ENCODE data around the gene NECTIN1.

Gene NECTIN1

DNA sequence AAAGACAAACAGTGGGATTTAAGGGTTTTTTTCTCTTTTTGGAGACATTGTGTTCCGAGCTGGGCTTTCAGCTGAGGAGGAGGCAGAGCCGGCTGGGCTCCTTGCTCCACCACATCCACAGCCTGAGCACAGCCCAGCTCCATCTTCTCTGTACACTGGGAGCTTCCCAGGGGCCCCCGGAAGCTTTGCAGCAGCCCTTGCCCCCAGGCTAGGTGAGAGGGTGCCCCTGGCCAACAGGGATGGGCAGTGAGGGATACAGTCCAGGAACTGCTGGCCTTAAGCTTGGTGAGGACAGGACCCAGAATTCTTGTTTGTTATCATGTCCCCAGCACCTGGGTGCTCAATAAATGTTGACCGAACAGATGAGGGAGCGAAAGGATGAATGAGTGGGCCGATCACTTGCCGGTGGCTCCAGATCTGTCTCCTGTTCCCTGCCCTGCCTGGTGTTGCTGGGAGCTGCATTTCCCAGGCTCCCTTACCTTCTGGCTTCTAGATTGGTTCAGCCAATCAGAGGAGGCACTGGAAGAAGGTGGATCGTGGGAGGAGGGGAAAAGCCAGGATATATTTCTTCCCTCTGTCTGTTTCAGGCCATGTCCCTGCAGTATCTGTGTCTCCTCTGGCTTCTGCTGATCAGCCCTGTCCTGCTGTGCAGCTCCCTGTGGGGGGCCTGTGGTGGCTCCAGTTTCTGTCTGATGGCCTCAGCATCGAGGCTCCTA is 26.5 kb upstream of the NECTIN1 start:
- DNase-seq: no peak

DNA sequence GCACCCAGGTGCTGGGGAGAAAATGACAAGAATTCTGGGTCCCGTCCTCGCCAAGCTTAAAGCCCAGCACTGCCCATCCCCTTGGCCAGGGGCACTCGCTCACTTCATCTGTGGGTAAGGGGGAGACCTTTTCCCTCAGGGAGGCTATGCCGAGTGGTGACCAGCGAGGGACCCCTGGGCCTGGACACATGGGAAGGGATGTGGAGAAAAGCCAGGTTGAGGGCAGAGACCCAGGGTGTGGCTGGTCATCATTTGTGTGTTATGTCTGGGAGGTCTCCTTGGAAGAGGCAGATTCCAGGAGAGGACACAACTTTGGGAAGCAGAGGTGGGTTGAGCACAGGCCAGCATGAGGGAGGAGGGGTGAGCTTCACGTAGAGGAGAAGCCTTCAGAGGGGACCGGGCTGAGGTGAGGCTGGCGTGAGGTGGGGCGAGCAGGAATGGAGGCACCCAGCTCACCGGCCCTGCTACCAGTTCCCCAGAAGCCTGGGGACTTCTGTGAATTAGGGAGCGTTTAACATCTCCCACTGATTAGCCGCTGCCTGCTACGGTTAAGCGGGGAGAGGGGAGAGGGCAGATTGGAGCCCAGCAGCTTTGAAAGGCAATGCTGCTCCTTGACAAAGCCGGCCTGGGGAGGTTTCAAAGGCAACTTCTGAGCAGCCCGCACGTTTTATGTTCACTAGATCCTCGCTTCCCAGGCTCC is 25.8 kb upstream of the NECTIN1 start:
- DNase-seq: no peak

- DNase-seq: no peak
These were observed 25.2 kb upstream of the NECTIN1 start for GRCh38 chr11:119754199-119754598.

DNA sequence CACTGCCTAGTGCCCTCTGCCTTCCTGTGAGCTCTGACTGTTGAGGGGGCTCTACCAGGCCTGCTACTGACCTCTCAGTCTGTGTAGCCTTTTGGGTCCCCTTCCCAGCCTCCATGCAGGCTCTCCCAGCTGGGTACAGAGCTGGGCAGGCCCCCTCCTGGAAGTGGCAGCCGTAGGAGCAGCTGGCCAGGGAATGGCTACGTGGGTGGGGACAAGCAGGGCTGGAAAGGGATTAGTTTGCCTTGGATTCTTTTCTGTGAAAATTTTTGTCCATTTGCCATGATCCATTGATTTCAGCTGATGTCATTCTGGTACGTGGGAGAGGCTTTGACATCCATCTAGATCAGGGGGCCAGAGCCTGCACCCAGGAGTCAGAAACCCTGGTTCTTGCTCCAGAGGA is 23.9 kb upstream of the NECTIN1 start:
- DNase-seq: no peak

DNA sequence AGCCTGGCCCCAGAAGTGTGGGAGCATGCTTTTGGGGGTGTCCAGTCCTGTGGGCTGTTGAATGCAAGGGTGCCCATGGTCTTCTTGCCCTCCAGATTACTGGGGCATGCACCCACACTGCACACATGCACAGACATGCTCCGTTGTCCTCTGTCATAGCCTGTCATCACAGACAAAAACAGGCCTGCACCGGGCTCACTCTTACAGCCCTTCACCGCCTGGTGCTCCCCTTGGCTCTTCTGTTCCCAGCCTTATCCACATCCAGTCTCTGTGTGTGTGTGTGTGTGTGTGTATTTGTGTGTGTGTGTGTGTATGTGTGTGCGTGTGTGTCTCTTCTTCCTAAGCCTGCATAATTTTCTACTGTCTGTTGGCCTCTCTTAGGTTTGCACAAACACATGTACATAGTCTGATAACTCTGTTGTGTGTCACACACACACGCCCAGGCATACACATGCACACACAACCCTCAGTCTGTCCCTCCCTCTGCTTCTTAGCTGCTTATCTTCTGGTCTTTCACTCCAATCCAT is 23.4 kb upstream of the NECTIN1 start:
- DNase-seq: no peak

GRCh38 chr11:119750056-119750455 is 21.1 kb upstream of the NECTIN1 start:
- DNase-seq: no peak

- DNase-seq: no peak
These were observed 20.1 kb upstream of the NECTIN1 start for GRCh38 chr11:119749006-119749565.

DNA sequence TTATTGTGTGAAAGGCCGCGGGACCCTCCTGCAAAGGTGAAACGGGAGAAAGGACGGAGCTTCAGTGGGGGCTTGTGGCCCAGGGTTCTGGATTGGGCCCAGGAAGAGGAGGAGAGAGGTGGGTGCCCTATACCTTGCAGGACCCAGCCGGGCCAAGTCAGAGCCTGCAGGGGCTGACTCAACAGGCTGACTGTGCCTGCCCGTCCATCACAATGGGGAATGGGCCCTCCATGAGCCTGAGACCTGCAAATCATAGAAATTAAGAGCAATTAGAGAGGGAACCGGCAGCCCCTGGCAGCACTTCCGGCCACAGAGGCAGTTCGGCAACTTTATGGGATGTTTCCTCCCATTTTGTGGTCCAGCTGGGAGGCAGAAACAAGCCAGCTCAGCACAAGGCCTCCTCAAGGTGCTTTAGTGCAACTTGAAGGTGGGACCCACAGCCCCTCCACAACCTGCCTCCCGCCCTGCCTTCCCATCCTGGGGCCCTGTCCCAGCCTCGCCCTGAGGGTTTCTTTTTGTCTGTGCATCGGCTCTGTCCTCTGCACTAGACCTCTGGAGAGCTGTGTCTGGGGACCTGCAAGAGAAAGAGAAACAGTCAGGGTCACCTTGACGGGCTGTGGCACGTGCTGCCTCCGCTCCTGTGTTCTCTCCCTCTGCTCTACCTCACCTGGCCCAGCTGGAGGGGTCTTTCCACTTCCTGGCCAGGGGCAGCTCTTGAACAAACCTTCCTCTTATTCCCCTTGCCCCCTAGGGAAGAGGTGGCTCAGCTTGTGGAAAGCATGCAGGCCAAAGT is 19.1 kb upstream of the NECTIN1 start:
- no peak for DNase-seq

GRCh38 chr11:119745776-119746535 is 17.0 kb upstream of the NECTIN1 start:
- DNase-seq: no peak

DNA sequence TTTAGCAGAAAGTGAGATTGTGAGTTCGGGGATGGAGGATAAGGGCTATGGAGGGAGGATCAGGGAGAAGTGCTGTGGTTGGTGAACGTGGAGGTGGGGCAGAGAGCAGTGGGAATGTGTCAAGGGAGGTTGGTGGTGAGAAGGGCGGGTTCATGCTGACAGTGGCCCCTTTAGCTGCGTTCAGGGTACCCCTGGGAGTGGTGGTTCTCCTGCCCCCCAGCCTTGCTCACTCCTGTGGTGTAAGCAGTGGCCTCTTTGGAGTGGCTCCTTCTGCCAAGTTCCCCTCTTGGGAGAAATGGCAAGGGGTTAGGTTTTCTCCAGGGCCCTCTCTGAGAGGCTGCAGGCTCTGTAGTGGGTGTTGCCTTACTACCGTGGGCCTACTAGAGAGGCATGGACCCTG is 16.1 kb upstream of the NECTIN1 start:
- no peak for DNase-seq

DNA sequence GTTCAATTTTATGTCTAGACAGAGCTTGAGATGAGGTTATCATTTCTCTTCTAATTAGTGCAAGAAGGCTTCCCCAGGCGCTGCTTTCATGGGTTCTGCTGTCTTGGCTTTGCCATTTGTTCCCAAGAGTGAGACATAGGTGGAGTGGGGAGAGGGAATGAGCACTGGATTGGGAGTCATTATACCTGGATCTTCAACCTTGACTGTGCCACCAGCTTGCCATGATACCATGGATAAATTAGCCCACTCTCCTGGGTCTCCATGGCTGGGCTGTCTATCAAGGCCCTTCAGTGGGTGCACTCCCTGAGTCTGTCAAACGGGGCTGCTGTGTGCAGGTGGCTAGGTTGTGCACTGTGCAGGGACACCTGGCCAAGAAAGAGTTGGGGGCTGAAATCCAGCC is 15.6 kb upstream of the NECTIN1 start:
- DNase-seq: no peak

DNA sequence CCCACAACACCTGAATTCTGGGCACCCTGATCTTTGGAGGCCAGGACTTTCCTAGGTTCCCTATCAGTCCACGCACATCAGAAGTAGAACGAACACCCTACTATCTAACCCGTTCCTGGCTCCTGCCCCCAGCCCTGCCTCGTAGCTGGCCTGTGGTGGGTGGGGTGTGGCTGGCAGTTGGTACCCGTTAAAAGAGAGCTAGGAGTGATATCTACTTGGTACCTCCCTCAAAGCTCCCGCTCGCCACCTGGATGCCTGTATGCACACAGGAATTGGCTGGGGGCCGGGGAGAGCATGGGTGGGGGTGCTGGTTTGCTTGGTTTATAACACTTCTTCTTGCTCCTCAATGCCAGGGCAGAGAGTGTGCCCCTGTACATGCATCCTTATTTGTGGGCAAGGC is 14.0 kb upstream of the NECTIN1 start:
- no peak for DNase-seq

GRCh38 chr11:119742263-119742861 is 13.4 kb upstream of the NECTIN1 start:
- no peak for DNase-seq

DNA sequence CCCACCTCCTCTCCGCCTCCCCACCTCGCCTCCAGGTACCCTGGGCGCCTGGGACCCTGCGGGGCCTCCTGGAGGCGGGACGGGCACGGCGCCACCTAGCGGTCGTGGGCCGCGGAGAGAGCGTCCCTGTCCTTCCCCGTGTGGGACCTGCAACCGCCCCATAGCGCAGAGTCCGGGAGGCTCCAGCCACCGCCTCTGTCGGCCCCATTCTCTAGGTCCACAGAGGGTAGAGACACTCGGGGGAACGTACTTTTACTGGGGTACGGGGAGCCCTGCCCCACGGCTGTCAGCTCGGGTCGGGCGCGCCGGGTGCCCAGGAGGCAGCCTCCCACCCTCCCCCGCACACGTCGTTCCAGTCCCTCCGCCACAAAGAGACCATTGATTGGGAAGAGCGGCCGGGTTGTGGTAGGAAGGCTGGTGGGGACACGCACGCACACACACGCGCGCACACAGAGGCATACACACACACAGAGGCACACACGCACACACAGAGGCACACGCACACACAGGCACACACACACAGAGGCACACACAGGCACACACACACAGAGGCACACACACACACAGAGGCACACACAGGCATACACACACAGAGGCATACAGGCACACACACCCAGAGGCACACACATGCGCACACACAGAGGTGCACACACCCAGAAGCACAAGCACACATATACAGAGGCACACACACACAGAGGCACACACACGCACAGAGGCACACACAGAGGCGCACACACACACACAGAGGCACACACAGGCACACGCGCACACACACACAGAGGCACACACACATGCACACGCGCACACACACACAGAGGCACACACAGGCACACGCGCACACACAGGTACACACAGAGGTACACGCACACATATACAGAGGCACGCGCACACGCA is 12.6 kb upstream of the NECTIN1 start:
- no peak for DNase-seq

DNA sequence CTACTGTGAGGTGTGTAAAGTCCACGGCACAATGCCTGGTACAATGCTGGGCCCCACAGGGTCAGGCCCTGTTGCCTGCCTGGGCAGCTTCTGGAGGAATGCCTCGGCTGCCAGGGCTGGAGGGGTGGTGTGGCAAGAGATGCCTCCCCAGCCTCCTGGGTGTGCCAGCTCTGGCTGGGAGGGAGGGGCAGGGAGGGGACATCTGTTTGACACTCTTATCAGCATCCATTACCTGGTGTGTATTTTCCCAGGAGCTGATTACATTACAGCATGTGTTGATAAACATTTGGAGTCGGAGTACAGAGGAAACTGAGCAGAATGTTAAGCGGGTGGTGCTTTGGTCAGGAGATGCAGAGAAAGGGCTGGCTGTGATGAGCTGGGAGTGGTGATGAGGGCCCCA is 11.0 kb upstream of the NECTIN1 start:
- DNase-seq: no peak

GRCh38 chr11:119739021-119739703 is 10.2 kb upstream of the NECTIN1 start:
- peak; percentile 43 for DNase-seq

DNA sequence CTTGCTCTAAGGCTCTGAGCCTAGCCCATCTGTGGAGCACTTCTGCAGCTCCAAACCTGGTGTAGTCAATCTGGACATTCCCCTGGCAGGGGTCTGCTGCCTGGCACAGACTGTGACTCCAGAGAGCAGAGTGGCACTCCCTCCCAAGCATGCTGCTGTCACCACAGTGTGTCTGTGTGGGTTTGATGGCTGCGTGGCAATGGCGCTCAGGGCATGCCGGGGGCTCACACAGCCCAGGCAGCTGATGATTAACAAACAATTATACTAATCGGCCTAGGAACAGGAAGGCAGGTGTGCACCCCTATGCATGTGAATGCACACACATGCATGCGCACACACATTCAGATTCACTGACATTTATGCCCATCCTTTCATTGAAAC is 9.0 kb upstream of the NECTIN1 start:
- DNase-seq: no peak

GRCh38 chr11:119737366-119738058 is 8.5 kb upstream of the NECTIN1 start:
- no peak for DNase-seq

DNA sequence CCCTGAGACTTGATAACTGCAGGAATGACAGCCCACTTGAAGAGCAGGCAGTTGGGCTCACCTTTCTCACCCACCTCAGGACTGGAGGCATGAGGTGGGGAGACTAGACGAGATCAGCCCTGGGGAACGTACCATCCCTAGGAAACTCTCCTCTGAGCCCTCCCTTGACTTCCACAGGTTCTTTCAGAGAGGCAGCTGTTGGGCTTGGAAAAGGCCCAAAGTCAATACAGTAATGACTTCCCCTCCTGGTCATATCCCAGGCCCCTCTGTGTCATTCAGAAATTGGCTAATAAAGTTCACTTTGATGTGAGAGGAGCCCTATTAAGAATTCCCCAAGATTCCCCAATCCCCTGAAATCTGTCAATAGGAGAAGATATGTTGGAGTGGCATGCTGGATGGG is 5.8 kb upstream of the NECTIN1 start:
- DNase-seq: peak; percentile 17
